Measurements from ENCODE around the gene VPS11.

The VPS11 gene

DNA sequence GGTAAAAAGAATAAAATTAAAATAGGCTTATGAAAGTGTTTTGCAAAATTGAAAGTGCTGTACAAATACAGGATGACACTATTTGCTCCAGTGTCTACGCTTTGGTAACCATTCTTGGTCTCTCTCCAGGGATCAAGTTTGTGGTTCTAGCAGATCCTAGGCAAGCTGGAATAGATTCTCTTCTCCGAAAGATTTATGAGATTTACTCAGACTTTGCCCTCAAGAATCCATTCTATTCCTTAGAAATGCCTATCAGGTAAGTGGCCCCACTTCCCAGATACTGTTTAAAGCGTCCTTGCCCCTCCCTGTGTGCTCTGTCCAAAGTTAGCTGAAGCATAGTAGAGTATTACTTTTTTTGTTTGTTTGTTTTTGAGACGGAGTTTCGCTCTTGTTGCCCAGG is 46.0 kb upstream of the VPS11 start:
- H3K9me3 ChIP-seq (ENCODE audit: insufficient read depth, low read length): no peaks in the 10 kb centered on the region
- TF ChIP-seq EZH2phosphoT487 (IDR thresholded peaks at IDR 0.05; ENCODE audit: low read depth): no peak
- TF ChIP-seq, protein P1, sequence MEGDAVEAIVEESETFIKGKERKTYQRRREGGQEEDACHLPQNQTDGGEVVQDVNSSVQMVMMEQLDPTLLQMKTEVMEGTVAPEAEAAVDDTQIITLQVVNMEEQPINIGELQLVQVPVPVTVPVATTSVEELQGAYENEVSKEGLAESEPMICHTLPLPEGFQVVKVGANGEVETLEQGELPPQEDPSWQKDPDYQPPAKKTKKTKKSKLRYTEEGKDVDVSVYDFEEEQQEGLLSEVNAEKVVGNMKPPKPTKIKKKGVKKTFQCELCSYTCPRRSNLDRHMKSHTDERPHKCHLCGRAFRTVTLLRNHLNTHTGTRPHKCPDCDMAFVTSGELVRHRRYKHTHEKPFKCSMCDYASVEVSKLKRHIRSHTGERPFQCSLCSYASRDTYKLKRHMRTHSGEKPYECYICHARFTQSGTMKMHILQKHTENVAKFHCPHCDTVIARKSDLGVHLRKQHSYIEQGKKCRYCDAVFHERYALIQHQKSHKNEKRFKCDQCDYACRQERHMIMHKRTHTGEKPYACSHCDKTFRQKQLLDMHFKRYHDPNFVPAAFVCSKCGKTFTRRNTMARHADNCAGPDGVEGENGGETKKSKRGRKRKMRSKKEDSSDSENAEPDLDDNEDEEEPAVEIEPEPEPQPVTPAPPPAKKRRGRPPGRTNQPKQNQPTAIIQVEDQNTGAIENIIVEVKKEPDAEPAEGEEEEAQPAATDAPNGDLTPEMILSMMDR (IDR thresholded peaks at IDR 0.05; ENCODE audit: low read depth, low read length): no peak
- peaks cover 49% of the 10 kb centered on the region for H3K36me3 ChIP-seq (replicated peaks; ENCODE audit: low read depth, low read length)
- no peak overlapping the region for H2AFZ ChIP-seq (ENCODE audit: low read depth, low read length)
- no peaks in the 10 kb centered on the region for H4K20me1 ChIP-seq (ENCODE audit: insufficient read depth, low read length)
- no peaks in the 10 kb centered on the region for H3K27me3 ChIP-seq (ENCODE audit: low read depth, low read length)
- no peak overlapping the region for H3K27ac ChIP-seq (ENCODE audit: low read length)
- no peak overlapping the region for H3K4me2 ChIP-seq (ENCODE audit: low read length)
- no peak overlapping the region for H3K4me3 ChIP-seq (ENCODE audit: low read length)
- peaks cover 48% of the 10 kb centered on the region for H3K79me2 ChIP-seq (ENCODE audit: low read length)
- H3K9ac ChIP-seq (ENCODE audit: low read length): no peak overlapping the region
- H3K4me1 ChIP-seq (ENCODE audit: low read length): peaks cover 12% of the 10 kb centered on the region

DNA sequence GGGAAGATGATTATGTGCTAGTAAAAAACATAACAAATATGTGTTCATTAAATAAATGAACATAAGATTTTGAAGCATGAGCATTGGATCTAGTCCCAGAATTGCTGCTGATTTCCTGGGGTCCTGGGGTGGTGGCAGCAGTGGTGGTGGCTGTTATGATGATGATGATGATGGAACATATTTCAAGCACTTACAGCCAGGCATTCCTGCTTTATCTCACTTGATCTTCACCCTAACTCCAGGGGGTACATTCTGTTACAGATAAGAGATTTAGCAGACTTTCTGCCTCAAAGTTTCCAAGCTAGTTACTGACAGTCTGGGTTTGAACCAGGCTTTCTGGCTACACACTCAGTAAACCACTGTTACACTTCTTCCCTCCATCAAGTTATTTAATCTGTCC is 43.9 kb upstream of the VPS11 start:
- Histone ChIP-seq H4K20me1 (ENCODE audit: insufficient read depth, low read length) (no peaks in the 10 kb centered on the region), H3K4me1 (ENCODE audit: low read length) (peaks cover 15% of the 10 kb centered on the region), H3K27ac (ENCODE audit: low read length) (no peak overlapping the region), H3K4me2 (ENCODE audit: low read length) (no peak overlapping the region), H3K79me2 (ENCODE audit: low read length) (peaks cover 40% of the 10 kb centered on the region), H3K27me3 (ENCODE audit: low read depth, low read length) (no peaks in the 10 kb centered on the region), H3K9me3 (ENCODE audit: insufficient read depth, low read length) (no peaks in the 10 kb centered on the region), H2AFZ (ENCODE audit: low read depth, low read length) (no peak overlapping the region), H3K9ac (ENCODE audit: low read length) (no peak overlapping the region), H3K4me3 (ENCODE audit: low read length) (no peak overlapping the region), H3K36me3 (replicated peaks; ENCODE audit: low read depth, low read length) (peaks cover 50% of the 10 kb centered on the region)
- TF ChIP-seq EZH2phosphoT487 (IDR thresholded peaks at IDR 0.05; ENCODE audit: low read depth): no peak
- TF ChIP-seq, protein P1 (IDR thresholded peaks at IDR 0.05; ENCODE audit: low read depth, low read length): no peak

DNA sequence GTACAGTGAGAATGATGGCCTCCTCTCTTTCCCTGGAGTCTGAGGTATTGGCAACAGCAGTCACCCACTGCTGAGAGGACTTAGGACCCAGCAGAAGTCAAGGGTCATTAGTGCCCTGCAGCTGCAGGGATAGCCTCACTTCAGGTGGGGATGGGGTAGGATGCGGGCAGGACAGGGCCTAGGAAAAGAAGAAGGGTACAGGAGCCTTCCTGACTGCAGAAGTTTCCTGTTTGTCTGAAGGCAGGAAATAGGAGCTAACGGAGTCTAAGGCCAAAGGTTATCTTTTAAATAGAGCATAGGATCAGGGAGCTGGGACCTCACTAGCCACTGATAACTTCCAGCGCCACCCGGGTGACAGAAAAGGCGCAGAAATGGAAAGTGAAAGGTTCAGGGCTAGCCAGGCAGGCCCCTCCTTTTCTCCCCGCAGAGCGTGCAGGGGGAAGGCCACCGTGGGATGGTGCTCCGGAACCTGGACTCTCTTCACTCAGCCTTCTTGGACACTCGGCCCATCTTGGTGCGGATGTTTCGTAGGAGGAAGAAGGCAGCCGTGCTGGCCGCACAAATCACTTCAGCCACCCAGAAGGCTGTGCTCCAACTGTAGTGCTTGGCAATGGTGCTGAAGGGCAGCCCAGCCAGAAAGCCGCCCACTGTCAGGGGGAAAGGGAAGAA is 43.1 kb upstream of the VPS11 start:
- H3K9ac ChIP-seq (ENCODE audit: low read length): no peak overlapping the region

DNA sequence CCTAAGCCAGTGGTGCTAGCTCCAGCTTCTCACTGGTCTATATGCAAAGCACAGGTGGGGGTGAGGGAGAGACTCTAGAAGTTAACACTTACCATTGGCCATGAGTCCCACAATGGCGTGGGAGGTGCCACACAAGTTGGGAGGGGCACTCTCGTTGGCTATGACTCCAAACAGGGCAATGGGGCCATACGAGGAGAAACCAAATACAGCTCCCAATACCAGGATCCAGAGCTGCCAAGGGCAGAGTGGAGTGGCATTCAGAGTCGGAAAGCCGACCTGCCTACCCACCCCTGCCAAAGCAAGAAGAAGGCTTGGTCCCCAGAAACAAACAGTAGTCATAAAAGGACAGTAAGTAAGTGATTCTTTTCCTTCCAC is 42.5 kb upstream of the VPS11 start:
- Histone ChIP-seq H3K9me3 (ENCODE audit: insufficient read depth, low read length) (no peaks in the 10 kb centered on the region), H3K36me3 (replicated peaks; ENCODE audit: low read depth, low read length) (peaks cover 54% of the 10 kb centered on the region), H3K9ac (ENCODE audit: low read length) (no peak overlapping the region), H4K20me1 (ENCODE audit: insufficient read depth, low read length) (no peaks in the 10 kb centered on the region), H3K4me2 (ENCODE audit: low read length) (no peak overlapping the region), H3K27ac (ENCODE audit: low read length) (no peak overlapping the region), H3K27me3 (ENCODE audit: low read depth, low read length) (no peaks in the 10 kb centered on the region), H2AFZ (ENCODE audit: low read depth, low read length) (no peak overlapping the region), H3K79me2 (ENCODE audit: low read length) (peaks cover 40% of the 10 kb centered on the region), H3K4me3 (ENCODE audit: low read length) (no peak overlapping the region), H3K4me1 (ENCODE audit: low read length) (peaks cover 20% of the 10 kb centered on the region)
- TF ChIP-seq, protein P1 (IDR thresholded peaks at IDR 0.05; ENCODE audit: low read depth, low read length): no peak
- no peak for TF ChIP-seq EZH2phosphoT487 (IDR thresholded peaks at IDR 0.05; ENCODE audit: low read depth)

More for the DNA sequence above, 43.1 kb upstream of the VPS11 start:
- Histone ChIP-seq H3K79me2 (ENCODE audit: low read length) (peaks cover 40% of the 10 kb centered on the region), H3K9me3 (ENCODE audit: insufficient read depth, low read length) (no peaks in the 10 kb centered on the region), H3K4me3 (ENCODE audit: low read length) (no peak overlapping the region), H3K4me1 (ENCODE audit: low read length) (peaks cover 23% of the 10 kb centered on the region), H3K27ac (ENCODE audit: low read length) (no peak overlapping the region), H3K36me3 (replicated peaks; ENCODE audit: low read depth, low read length) (peaks cover 54% of the 10 kb centered on the region), H3K4me2 (ENCODE audit: low read length) (no peak overlapping the region), H2AFZ (ENCODE audit: low read depth, low read length) (no peak overlapping the region), H4K20me1 (ENCODE audit: insufficient read depth, low read length) (no peaks in the 10 kb centered on the region), H3K27me3 (ENCODE audit: low read depth, low read length) (no peaks in the 10 kb centered on the region)
- TF ChIP-seq EZH2phosphoT487 (IDR thresholded peaks at IDR 0.05; ENCODE audit: low read depth): no peak
- TF ChIP-seq, protein P1 (IDR thresholded peaks at IDR 0.05; ENCODE audit: low read depth, low read length): no peak

Measured in OCI-LY3 (cell line).